Stimulated activated CD4-positive, alpha-beta T cell treated with anti-CD3 and anti-CD28 coated beads, TNF-alpha, amount 100 ng/mL, for 24 hours (primary cell): Measurements from ENCODE around the gene TASOR.
"Not testable (repeated sequence)": the region's sequence is repeated elsewhere in the genome, so short reads cannot be mapped to it uniquely, and the experiment has no call there.

ENCODE experiments used
- DNase-seq, 3 experiments: peaks; one replicate each; pipeline ENCODE4 v3.0.0-alpha.2; 2020; ENCODE audit warnings: low read depth in 3 of 3

TASOR gene

GRCh38 chr3:56683122-56683817 lies at the start of gene TASOR:
TASOR (minus strand) TSS chr3:56683265; CDS start chr3:56683006, 259 bp downstream.
- DNase-seq: peak; percentile 74 to 86 (median 75)

GRCh38 chr3:56732109-56732508 lies 49.0 kb upstream of the TASOR start:
- no peak for DNase-seq

- DNase-seq: peak in 2 of 3 experiments; percentile 27 to 52
These were observed 42.1 kb upstream of the TASOR start for GRCh38 chr3:56725175-56725574.

GRCh38 chr3:56724676-56725075 lies 41.6 kb upstream of the TASOR start:
- DNase-seq: no peak

GRCh38 chr3:56720849-56721248 lies 37.8 kb upstream of the TASOR start:
- no peak for DNase-seq

- DNase-seq: not testable (repeated sequence)
These were observed 35.7 kb upstream of the TASOR start for GRCh38 chr3:56718809-56719208.

GRCh38 chr3:56711344-56711743 lies 28.3 kb upstream of the TASOR start:
- no peak for DNase-seq

- DNase-seq: not testable (repeated sequence)
These were observed 24.3 kb upstream of the TASOR start for GRCh38 chr3:56707412-56707811.

- no peak for DNase-seq
These were observed 23.6 kb upstream of the TASOR start for GRCh38 chr3:56706629-56707028.

GRCh38 chr3:56704706-56705105 lies 21.6 kb upstream of the TASOR start:
- DNase-seq: no peak

GRCh38 chr3:56702490-56703315 lies 19.6 kb upstream of the TASOR start:
- peak in 2 of 3 experiments; percentile 9 to 52 for DNase-seq

- DNase-seq: no peak
These were observed 17.1 kb upstream of the TASOR start for GRCh38 chr3:56700151-56700550.

- no peak for DNase-seq
These were observed 12.0 kb upstream of the TASOR start for GRCh38 chr3:56694867-56695683.

GRCh38 chr3:56693750-56694149 lies 10.7 kb upstream of the TASOR start:
- DNase-seq: no peak

GRCh38 chr3:56692520-56693433 lies 9.7 kb upstream of the TASOR start:
- DNase-seq: not testable (repeated sequence)

GRCh38 chr3:56692001-56692365 lies 8.9 kb upstream of the TASOR start:
- DNase-seq: not testable (repeated sequence)

GRCh38 chr3:56691165-56692000 lies 8.3 kb upstream of the TASOR start:
- no peak for DNase-seq

GRCh38 chr3:56689303-56689702 lies 6.2 kb upstream of the TASOR start:
- DNase-seq: no peak

GRCh38 chr3:56688191-56688590 lies 5.1 kb upstream of the TASOR start:
- DNase-seq: no peak

GRCh38 chr3:56684029-56684428 lies 964 bp upstream of the TASOR start:
- DNase-seq: no peak
